ENCODE measurements around the gene MYO7B. TPM values are rescaled to one million over a fixed set of nuclear protein-coding genes. Genes with fewer than 3 reads are reported as not detected.

The MYO7B gene
- total RNA-seq, 5 donors from 2014 or later (not counting 1 experiment from before 2014, with no cell fraction given), result 0.13 to 0.96 (median 0.28) TPM; not detected in 1

DNA sequence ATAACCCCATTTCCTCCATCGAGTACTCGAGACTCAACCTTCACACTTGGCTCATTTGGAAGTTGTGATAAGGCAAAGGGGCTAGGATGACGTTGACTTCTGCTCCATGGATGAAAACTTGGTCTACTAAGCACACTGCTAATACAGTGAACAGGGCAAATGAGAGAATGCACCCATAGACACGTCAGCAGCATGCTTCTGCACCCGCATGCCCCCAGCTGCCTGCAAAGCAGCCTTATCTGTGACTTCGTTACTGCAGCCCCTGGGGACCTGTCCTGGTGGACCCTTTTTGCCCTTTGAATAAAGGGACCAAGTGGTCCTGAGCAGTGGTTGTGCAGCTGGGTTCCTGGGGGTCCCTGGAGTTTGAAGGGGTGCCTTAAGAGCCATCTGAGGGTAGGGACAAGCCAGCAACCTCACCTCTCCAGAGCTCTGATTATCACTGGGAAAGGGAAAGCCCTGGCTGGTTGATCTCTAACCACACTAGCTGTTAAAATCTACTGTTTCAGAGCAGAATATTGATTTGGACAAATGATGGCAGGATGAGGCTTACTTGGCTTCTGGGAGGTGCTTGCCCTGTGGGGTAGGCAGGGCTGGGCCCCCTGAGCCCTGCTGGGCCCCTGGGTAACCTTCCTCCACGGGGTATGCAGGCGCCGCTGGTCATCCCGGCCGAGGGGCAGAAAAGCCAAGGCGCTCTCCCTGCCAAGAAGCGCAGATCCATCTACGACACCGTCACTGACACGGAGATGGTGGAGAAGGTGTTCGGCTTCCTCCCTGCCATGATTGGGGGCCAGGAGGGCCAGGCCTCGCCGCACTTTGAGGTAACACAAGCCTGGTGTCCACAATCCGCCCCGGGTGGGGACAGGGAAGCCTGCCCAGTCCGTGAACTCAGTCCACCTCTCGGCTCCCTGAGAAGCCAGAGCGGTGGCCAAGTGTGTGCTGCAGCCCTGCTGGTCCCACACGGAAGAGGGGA is 72.9 kb downstream of the MYO7B start:
- ChIA-PET CTCF (interaction anchor here in 1 of 2 donors (1.3 kb wide), 1 partner anchor 56 kb away, joined by 3 read pairs; no protein-coding TSS in a partner anchor), POLR2A (no interaction called here)
- H3K4me1 ChIP-seq (ENCODE audit: control insufficient read depth in 1 of 2, extremely low read depth in 1 of 2, insufficient read depth in 2 of 2, low read length in 2 of 2), result peaks cover 2 to 11% of the 10 kb centered on the region in 2 experiments
- H3K4me1 Mint-ChIP-seq, result peaks cover 2 to 14% (median 3%) of the 10 kb centered on the region in 3 donors
- H3K4me3 ChIP-seq (ENCODE audit: control insufficient read depth in 1 of 2, extremely low read depth in 1 of 2, low read length in 1 of 2), result no peak overlapping the region
- H3K4me3 Mint-ChIP-seq, result no peak overlapping the region
- peaks cover 4 to 11% (median 7%) of the 10 kb centered on the region in 3 donors for H3K9me3 Mint-ChIP-seq
- DNase-seq (peak in 1 of 35 experiments; percentile 7), ATAC-seq (replicated peaks in 1 of 4) (no peak)
- no peak overlapping the region for H3K27ac ChIP-seq (ENCODE audit: low read length)
- H3K27me3 ChIP-seq (replicated peaks in 1 of 2; ENCODE audit: control insufficient read depth in 2 of 2, extremely low read depth in 1 of 2, insufficient read depth in 2 of 2, low read length in 1 of 2), result peaks cover 0 to 34% of the 10 kb centered on the region in 2 experiments
- H3K27ac Mint-ChIP-seq, result no peak overlapping the region
- H3K36me3 Mint-ChIP-seq, result peaks cover 6% of the 10 kb centered on the region
- peaks cover 0 to 3% of the 10 kb centered on the region in 2 donors for H3K27me3 Mint-ChIP-seq
- 77% methylated on average over 22 of the region's 25 CpGs for WGBS (ENCODE audit: insufficient coverage)
- no peaks in the 10 kb centered on the region for H3K9me3 ChIP-seq
- H3K36me3 ChIP-seq (ENCODE audit: control insufficient read depth in 2 of 2, extremely low read depth in 1 of 2, insufficient read depth in 1 of 2, low read length in 1 of 2), result no peaks in the 10 kb centered on the region

GRCh38 chr2:127609031-127609751 is 73.7 kb downstream of the MYO7B start:
- no peaks in the 10 kb centered on the region for H3K36me3 ChIP-seq (ENCODE audit: control insufficient read depth in 2 of 2, extremely low read depth in 1 of 2, insufficient read depth in 1 of 2, low read length in 1 of 2)
- peaks cover 10% of the 10 kb centered on the region for H3K36me3 Mint-ChIP-seq
- H3K27ac Mint-ChIP-seq, result no peak overlapping the region
- peak in 1 of 35 experiments; percentile 24 for DNase-seq
- no peaks in the 10 kb centered on the region for H3K9me3 ChIP-seq
- POLR2A ChIA-PET, result no interaction called here
- no peak overlapping the region for H3K4me3 ChIP-seq (ENCODE audit: control insufficient read depth in 1 of 2, extremely low read depth in 1 of 2, low read length in 1 of 2)
- peaks cover 0 to 3% of the 10 kb centered on the region in 2 donors for H3K27me3 Mint-ChIP-seq
- peaks cover 2 to 11% of the 10 kb centered on the region in 2 experiments for H3K4me1 ChIP-seq (ENCODE audit: control insufficient read depth in 1 of 2, extremely low read depth in 1 of 2, insufficient read depth in 2 of 2, low read length in 2 of 2)
- ATAC-seq (replicated peaks in 1 of 4), result peak in 1 of 4 experiments; percentile 41
- 59% methylated on average over 23 of the region's 24 CpGs for WGBS (ENCODE audit: insufficient coverage)
- peaks cover 0 to 34% of the 10 kb centered on the region in 2 experiments for H3K27me3 ChIP-seq (replicated peaks in 1 of 2; ENCODE audit: control insufficient read depth in 2 of 2, extremely low read depth in 1 of 2, insufficient read depth in 2 of 2, low read length in 1 of 2)
- no peak overlapping the region for H3K27ac ChIP-seq (ENCODE audit: low read length)
- peaks cover 2 to 11% (median 2%) of the 10 kb centered on the region in 3 donors for H3K4me1 Mint-ChIP-seq
- no peak overlapping the region for H3K4me3 Mint-ChIP-seq
- CTCF ChIA-PET, result no interaction called here
- H3K9me3 Mint-ChIP-seq, result peaks cover 10 to 19% (median 10%) of the 10 kb centered on the region in 3 donors

- Mint-ChIP-seq H3K4me1 (peaks cover 0 to 6% (median 2%) of the 10 kb centered on the region in 3 donors), H3K36me3 (peaks cover 10% of the 10 kb centered on the region), H3K4me3 (no peak overlapping the region), H3K27me3 (peaks cover 0 to 3% of the 10 kb centered on the region in 2 donors), H3K27ac (no peak overlapping the region), H3K9me3 (peaks cover 10 to 19% (median 11%) of the 10 kb centered on the region in 3 donors)
- peak in 1 of 35 experiments; percentile 5 for DNase-seq
- ATAC-seq (replicated peaks in 1 of 4), result no peak
- ChIA-PET CTCF (no interaction called here), POLR2A (no interaction called here)
- Histone ChIP-seq H3K27me3 (replicated peaks in 1 of 2; ENCODE audit: control insufficient read depth in 2 of 2, extremely low read depth in 1 of 2, insufficient read depth in 2 of 2, low read length in 1 of 2) (peaks cover 0 to 36% of the 10 kb centered on the region in 2 experiments), H3K4me1 (ENCODE audit: control insufficient read depth in 1 of 2, extremely low read depth in 1 of 2, insufficient read depth in 2 of 2, low read length in 2 of 2) (peaks cover 2 to 12% of the 10 kb centered on the region in 2 experiments), H3K27ac (ENCODE audit: low read length) (no peak overlapping the region), H3K9me3 (no peaks in the 10 kb centered on the region), H3K36me3 (ENCODE audit: control insufficient read depth in 2 of 2, extremely low read depth in 1 of 2, insufficient read depth in 1 of 2, low read length in 1 of 2) (no peaks in the 10 kb centered on the region), H3K4me3 (ENCODE audit: control insufficient read depth in 1 of 2, extremely low read depth in 1 of 2, low read length in 1 of 2) (no peak overlapping the region)
- 89% methylated on average over 8 of the region's 8 CpGs for WGBS (ENCODE audit: insufficient coverage)
Measured at GRCh38 chr2:127609818-127610217, 74.3 kb downstream of the MYO7B start.

- Histone ChIP-seq H3K9me3 (no peaks in the 10 kb centered on the region), H3K4me3 (ENCODE audit: control insufficient read depth in 1 of 2, extremely low read depth in 1 of 2, low read length in 1 of 2) (no peak overlapping the region), H3K27me3 (replicated peaks in 1 of 2; ENCODE audit: control insufficient read depth in 2 of 2, extremely low read depth in 1 of 2, insufficient read depth in 2 of 2, low read length in 1 of 2) (peaks cover 0 to 38% of the 10 kb centered on the region in 2 experiments), H3K4me1 (ENCODE audit: control insufficient read depth in 1 of 2, extremely low read depth in 1 of 2, insufficient read depth in 2 of 2, low read length in 2 of 2) (peaks cover 4 to 14% of the 10 kb centered on the region in 2 experiments), H3K36me3 (ENCODE audit: control insufficient read depth in 2 of 2, extremely low read depth in 1 of 2, insufficient read depth in 1 of 2, low read length in 1 of 2) (no peaks in the 10 kb centered on the region), H3K27ac (ENCODE audit: low read length) (no peak overlapping the region)
- Mint-ChIP-seq H3K4me3 (no peak overlapping the region), H3K36me3 (peaks cover 10% of the 10 kb centered on the region), H3K9me3 (peaks cover 10 to 19% (median 11%) of the 10 kb centered on the region in 3 donors), H3K27ac (no peak overlapping the region), H3K4me1 (peaks cover under 1 to 8% (median 5%) of the 10 kb centered on the region in 3 donors), H3K27me3 (peaks cover 0 to 3% of the 10 kb centered on the region in 2 donors)
- ATAC-seq (replicated peaks in 1 of 4) (no peak), DNase-seq (peak in 1 of 35 experiments; percentile 18)
- POLR2A ChIA-PET, result no interaction called here
- WGBS (ENCODE audit: insufficient coverage), result 67% methylated on average over 1 of the region's 1 CpG
- CTCF ChIA-PET, result interaction anchor here in 1 of 2 donors (0.7 to 0.8 kb wide), 2 partner anchors 19 to 42 kb away, joined by 3 read pairs; no protein-coding TSS in a partner anchor
Measured at GRCh38 chr2:127610561-127610960, 75.1 kb downstream of the MYO7B start.

GRCh38 chr2:127611076-127611925 is 75.8 kb downstream of the MYO7B start:
- Mint-ChIP-seq H3K36me3 (peaks cover 10% of the 10 kb centered on the region), H3K4me1 (peaks cover 8 to 15% (median 12%) of the 10 kb centered on the region in 3 donors), H3K27me3 (peaks cover 0 to 8% of the 10 kb centered on the region in 2 donors), H3K9me3 (peaks cover 10 to 19% (median 11%) of the 10 kb centered on the region in 3 donors), H3K27ac (no peak overlapping the region), H3K4me3 (no peak overlapping the region)
- ATAC-seq (replicated peaks in 1 of 4) (no peak), DNase-seq (peak in 1 of 35 experiments; percentile 14)
- Histone ChIP-seq H3K4me3 (ENCODE audit: control insufficient read depth in 1 of 2, extremely low read depth in 1 of 2, low read length in 1 of 2) (no peak overlapping the region), H3K27ac (ENCODE audit: low read length) (no peak overlapping the region), H3K27me3 (replicated peaks in 1 of 2; ENCODE audit: control insufficient read depth in 2 of 2, extremely low read depth in 1 of 2, insufficient read depth in 2 of 2, low read length in 1 of 2) (peaks cover 0 to 38% of the 10 kb centered on the region in 2 experiments), H3K9me3 (no peaks in the 10 kb centered on the region), H3K4me1 (ENCODE audit: control insufficient read depth in 1 of 2, extremely low read depth in 1 of 2, insufficient read depth in 2 of 2, low read length in 2 of 2) (peaks cover 6 to 14% of the 10 kb centered on the region in 2 experiments), H3K36me3 (ENCODE audit: control insufficient read depth in 2 of 2, extremely low read depth in 1 of 2, insufficient read depth in 1 of 2, low read length in 1 of 2) (no peaks in the 10 kb centered on the region)
- CTCF ChIA-PET, result interaction anchor here in 1 of 2 donors (0.7 kb wide), 1 partner anchor 20 kb away, joined by 3 read pairs; no protein-coding TSS in a partner anchor
- POLR2A ChIA-PET, result interaction anchor here in 1 of 2 donors (0.5 kb wide), 1 partner anchor 94 kb away, joined by 3 read pairs; no protein-coding TSS in a partner anchor
- WGBS (ENCODE audit: insufficient coverage), result 81% methylated on average over 11 of the region's 11 CpGs
